Fibroblast of upper back skin (primary cell): ENCODE data around the gene WHRN.

Source experiments
- DNase-seq: peaks from one replicate; pipeline ENCODE4 v3.0.0-alpha.2; 2013

WHRN gene

DNA sequence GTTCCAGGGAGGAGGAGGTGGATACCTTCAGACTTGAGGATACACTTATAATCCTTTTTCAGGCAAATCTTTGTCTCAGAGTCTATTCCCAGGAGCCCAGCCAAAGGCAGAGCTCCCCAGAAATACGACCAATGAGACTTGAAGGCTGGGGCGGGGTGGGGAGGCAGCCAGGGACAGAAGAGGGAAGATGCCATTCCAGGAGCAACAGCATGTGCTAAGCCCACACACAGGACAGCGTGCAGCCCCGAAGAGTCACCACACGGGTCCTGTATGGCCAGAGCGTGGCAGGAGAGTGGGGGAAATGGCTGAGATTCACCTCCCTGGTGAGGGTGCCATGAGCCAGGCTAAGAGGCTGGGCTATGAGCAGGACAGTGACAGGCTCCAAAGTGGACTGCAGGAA is 35.2 kb downstream of the WHRN start:
- no peak for DNase-seq

GRCh38 chr9:114469091-114469853 is 36.0 kb downstream of the WHRN start:
- no peak for DNase-seq

GRCh38 chr9:114467910-114468309 is 37.4 kb downstream of the WHRN start:
- DNase-seq: no peak

DNA sequence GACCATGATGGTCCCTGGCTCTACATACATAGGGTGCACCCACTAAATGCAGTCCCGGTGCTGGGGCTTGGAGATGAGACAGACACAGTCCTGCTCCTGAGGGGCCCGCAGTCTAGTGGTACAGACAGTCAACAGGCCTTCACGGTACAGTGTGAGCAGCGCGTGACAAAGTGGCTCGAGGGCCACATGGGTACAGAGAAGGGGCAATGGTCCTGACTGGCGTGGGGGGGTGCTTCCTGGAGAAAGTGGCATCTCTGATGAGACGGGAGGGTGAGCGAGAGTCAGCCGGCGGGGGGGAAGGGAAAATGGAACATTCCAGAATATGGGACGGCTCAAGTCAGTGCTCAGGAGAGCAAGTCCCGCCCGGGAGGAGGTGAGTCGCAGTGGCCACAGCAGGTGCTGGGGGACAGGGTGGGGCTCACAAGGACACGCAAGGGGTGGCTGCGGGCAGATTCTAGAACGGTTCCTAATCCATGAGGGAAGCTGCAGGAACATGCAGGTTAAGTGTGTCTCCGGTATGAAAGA is 38.0 kb downstream of the WHRN start:
- no peak for DNase-seq

- no peak for DNase-seq
These were observed 39.1 kb downstream of the WHRN start for GRCh38 chr9:114465906-114466900.

- no peak for DNase-seq
These were observed 39.9 kb downstream of the WHRN start for GRCh38 chr9:114465417-114465816.

- DNase-seq: no peak
These were observed 40.8 kb downstream of the WHRN start for GRCh38 chr9:114464281-114465051.

GRCh38 chr9:114462791-114463190 is 42.5 kb downstream of the WHRN start:
- DNase-seq: no peak

GRCh38 chr9:114461468-114461867 is 43.8 kb downstream of the WHRN start:
- DNase-seq: no peak

DNA sequence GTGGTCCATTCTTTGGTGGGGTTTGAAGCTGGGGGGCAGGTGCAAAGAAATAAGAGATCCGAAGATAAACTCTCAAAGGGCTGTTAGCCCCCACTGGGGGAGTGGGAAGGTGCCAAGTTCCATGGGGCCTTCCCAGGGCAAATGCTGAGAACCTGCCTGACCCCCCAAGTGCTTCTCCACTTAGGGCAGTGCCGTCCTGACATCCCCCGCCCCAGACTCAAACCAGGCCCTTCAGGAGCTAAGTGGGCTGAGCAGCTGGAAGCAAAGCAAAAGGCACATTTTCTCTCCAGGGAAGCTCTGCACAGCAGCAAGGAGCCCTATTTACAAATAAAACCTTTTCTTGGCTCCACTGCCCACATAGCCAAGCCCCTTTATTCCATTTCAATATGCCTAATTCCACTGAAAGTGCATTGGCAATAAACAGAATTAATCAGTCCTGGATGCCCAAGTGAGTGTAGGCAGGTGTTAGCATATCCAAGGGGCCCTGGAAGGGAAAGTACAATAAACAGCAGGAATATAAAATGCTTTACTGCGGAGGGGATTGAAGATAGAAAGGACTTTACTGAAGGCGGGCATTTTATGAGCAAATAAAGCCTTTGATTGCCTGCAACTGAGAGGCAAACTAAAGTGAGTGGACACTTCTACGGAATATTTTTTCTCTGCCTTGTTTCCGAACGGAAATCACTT is 44.6 kb downstream of the WHRN start:
- DNase-seq: no peak

- DNase-seq: no peak
These were observed 45.8 kb downstream of the WHRN start for GRCh38 chr9:114459464-114459863.

DNA sequence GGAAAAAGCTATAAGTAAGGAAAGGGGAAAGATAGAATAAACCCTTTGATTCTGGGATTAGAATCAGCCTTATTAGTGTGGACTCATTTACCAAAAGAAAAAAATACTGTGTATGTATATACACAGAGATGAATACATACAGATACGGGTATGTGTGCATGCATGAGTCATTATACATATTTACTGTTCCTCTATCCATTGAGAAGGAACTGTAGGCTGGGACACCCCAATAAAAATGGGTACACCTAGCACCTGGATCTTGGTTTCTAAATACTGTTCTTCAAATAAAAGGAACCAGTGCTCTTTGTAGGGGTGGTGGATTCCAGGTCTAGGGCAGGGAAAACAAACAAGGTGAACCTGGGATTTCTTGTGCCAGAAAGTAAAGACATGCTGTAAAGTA is 48.3 kb downstream of the WHRN start:
- no peak for DNase-seq

DNA sequence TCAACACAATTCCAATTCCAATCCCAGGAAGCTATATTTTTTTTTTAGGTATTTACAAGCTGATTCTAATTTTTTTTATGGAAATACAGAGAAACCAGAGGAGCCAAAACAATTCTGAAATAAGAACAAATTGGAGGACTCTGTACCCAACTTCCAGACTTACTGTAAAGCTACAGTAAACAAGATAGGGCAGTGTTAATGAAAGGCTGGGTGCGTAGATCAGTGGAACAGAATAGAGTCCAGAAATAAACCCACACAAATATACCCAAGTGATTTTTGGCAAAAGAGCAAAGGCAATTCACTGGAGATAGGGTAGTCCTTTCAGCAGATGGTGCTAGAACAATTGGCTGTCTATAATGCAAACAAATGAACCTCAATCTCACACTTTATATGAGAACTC is 50.6 kb downstream of the WHRN start:
- no peak for DNase-seq

DNA sequence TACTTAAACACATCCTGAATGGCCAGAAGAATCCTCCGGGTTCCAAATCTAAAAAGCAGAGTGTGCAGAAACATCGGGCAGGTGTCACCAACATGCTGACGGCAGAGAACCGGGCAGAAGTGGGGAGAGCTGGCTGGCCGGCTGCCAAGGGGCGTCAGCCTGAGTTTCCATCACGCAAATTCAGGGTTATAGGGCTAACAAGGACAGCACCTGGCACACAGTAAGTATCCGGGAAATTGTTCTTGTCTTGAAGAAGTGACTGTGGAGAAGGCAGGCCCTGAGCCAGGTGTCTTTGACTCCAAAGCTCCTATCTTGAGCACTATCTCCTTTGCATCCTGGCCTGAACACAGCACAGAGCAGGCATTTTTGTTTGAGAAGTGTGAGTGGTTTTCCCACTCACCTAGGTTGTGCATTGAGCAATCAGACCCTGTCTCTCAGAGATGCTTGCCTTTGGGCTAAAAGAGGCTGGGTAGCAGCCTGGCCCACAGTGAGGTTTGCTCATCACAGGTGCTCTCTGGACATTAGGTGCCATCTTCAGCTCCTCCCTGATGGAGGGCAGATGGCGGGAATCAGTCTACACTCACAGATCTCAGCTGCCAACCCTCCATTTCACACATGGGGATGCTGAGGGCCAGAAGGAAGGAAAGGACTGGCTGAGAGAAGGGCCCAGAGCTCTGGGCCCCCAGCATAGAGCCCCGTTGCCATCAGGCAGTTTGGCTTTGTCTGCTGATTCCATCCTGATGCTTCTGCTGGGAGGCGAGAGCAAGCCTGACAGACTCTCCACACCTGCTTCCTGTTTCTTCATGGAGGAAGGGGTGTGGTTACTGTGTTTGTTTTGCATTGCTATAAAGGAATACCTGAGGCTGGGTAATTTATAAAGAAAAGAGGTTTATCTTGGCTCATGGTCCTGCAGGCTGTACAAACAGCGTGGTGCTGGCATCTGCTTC is 52.8 kb downstream of the WHRN start:
- DNase-seq: no peak

DNA sequence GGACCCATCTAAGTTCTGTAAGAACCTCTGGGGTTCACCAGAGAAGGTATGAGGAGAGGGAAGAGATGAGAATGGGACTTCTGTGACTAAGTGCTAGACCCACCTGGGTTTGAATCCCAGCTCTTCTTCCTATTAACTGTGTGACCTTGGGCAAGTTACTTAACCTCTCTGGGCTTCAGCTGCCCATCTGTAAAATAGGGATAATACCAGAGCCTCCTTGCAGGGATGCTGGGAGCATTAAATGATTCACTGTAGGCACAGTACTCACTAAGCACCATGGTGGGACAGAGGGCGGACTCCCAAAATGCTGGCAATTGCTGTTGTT is 53.6 kb downstream of the WHRN start:
- no peak for DNase-seq

DNA sequence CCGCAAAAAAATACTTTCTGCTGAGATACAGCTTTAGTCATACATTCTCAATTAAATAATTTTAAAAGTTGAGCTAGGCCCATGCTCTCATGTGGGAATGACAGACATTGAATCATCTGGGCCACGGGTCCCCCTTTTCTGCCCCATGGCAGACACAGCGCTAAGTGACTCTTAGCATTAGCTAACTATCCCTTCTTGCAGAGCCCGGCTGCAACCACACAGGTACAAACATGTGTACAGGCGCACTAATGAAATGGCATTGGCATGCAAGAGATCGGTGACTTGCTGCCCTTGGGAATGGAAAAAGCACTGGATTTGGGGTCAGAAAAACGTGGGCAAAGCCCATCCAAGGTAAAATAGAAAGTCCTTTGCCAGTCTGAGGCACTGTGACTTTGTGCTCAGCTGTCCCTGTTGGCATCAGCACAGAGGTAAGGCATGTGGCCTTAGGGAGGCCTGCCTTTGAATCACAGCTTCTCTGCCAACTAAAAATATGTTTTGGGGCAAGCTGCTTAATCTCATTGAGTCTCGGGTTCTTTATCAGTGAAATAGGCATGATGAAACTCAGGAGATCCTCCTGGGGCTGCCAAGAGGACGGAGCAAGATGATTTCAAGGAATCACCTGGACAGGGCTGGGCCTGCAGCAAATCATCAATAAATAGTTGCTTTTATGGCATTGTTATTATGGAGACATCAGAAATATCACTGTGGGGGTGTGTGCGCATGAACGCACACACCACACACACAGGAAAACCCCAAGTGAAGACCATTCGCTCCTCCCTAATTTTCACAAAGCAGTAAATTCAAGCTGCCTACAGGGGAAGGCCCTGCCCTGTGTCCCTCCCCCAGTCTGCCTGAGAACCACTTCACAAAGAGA is 54.2 kb downstream of the WHRN start:
- no peak for DNase-seq

DNA sequence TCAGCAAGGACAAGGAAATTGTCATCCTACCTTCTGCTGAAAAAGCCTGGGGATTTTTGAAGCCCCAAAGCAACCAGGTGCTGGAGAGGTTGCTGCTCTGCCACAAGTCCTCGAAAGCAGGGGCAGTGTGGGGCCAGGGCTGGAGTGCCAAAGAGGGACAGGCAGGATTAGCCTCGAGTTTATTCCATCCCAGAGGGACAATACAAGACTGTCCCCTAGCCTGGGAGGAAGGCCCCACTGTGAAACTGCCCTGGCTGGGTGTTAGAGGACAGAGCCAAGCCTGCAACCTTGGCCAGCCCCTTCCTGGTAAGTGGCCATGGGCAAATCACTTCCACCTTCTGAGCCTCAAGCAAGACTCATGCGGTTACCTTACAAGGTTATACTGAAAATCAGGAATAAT is 55.1 kb downstream of the WHRN start:
- DNase-seq: no peak

DNA sequence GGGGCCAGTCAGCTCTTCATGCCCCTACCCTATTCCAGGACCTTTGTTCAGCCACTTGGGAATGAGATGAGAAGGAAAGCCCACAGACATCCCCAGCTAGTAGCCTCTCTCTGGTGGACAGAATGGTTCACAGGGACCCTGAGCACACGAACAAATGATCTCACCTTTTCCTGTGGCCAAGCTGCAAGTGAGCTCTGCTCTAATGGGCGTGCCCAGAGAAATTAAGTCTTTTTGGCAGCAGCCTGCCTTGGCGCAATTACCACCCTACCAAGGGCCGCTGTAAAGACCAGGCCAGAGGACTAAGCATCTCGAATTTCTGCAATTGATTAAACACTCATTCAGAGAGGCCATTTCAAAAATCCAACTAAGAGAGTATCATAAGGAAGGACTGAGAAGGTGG is 56.0 kb downstream of the WHRN start:
- no peak for DNase-seq

GRCh38 chr9:114448706-114449105 is 56.6 kb downstream of the WHRN start:
- DNase-seq: peak; percentile 61
